Measurements from ENCODE around the gene EMC10.
"Not testable (repeated sequence)": the region's sequence is repeated elsewhere in the genome, so short reads cannot be mapped to it uniquely, and the experiment has no call there.

The EMC10 gene

GRCh38 chr19:50466706-50467039 is 9.6 kb upstream of the EMC10 start:
- no peaks in the 10 kb centered on the region for H3K36me3 ChIP-seq
- H3K27ac ChIP-seq: no peak overlapping the region
- H3K9me3 ChIP-seq: no peaks in the 10 kb centered on the region
- peaks cover 3% of the 10 kb centered on the region for H3K27me3 ChIP-seq
- TF ChIP-seq CTCF (IDR thresholded peaks at IDR 0.05): no peak
- H3K4me3 ChIP-seq (ENCODE audit: low read depth in 1 of 2, low read length in 1 of 2): no peak overlapping the region
- H3K4me1 ChIP-seq (ENCODE audit: control insufficient read depth in 1 of 2, insufficient read depth in 1 of 2, low read depth in 1 of 2, low read length in 1 of 2): no peaks in the 10 kb centered on the region

DNA sequence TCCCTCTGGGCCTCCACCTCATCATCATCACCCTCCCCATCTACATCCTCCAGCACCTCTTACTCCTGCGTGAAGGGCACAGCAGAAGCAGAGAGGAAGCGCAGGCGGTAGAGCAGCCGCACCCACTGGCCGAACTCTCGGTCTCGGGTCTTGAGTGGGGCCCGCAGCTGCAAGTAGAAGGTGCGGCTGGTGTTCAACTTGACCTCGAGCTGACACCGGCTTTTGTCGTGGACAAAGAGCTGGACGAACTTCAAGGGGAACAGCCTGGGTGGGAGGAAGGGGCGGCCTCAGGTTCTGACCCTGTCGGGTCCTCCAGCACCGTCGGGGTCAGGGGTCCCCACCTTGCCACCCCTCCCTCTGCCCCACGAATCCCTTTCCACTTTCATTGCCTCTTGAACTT is 8.7 kb upstream of the EMC10 start:
- Histone ChIP-seq H3K9me3 (no peaks in the 10 kb centered on the region), H3K27ac (no peak overlapping the region), H3K36me3 (no peaks in the 10 kb centered on the region), H3K27me3 (no peaks in the 10 kb centered on the region), H3K4me3 (ENCODE audit: low read depth in 1 of 2, low read length in 1 of 2) (no peak overlapping the region), H3K4me1 (ENCODE audit: control insufficient read depth in 1 of 2, insufficient read depth in 1 of 2, low read depth in 1 of 2, low read length in 1 of 2) (no peaks in the 10 kb centered on the region)
- no peak for TF ChIP-seq CTCF (IDR thresholded peaks at IDR 0.05)

DNA sequence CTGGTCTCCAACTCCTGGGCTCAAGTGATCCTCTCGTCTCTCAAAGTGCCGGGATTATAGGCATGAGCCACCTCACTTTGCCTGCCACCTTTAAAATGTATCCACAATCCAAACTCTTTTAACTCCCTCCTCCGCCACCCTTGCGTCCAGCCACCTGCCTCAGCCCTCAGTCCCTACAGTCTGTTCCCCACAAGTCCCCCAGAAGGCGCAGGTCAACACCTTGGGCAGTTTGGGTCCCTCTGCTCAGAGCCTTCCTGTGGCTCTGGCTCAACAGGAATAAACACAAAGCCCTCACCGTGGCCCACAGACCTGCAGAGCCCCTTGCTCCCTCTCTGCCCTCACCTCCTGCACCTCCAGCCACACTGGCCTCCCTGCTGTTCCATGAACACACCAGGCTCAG is 7.5 kb upstream of the EMC10 start:
- no peak for TF ChIP-seq CTCF (IDR thresholded peaks at IDR 0.05)
- Histone ChIP-seq H3K27ac (no peak overlapping the region), H3K27me3 (no peaks in the 10 kb centered on the region), H3K9me3 (no peaks in the 10 kb centered on the region), H3K4me1 (ENCODE audit: control insufficient read depth in 1 of 2, insufficient read depth in 1 of 2, low read depth in 1 of 2, low read length in 1 of 2) (no peaks in the 10 kb centered on the region), H3K36me3 (no peaks in the 10 kb centered on the region), H3K4me3 (ENCODE audit: low read depth in 1 of 2, low read length in 1 of 2) (no peak overlapping the region)

DNA sequence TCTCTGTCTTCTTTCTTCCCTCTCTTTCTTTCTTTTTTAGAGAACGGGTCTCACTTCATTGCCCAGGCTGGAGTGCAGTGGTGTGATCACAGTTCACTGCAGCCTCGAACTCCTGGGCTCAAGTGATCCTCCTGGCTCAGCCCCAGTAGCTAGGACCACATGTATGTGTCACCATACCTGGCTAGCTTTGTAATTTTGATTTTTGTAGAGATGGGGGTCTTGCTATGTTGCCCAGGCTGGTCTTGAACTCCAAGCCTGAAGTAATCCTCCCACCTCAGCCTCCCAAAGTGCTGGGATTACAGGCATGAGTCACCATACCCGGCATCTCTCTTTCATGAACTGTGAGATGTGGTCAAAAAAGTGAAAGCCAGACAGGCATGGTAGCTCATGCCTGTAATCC is 3.0 kb upstream of the EMC10 start:
- H3K27me3 ChIP-seq; H3K4me3 ChIP-seq (ENCODE audit: low read depth in 1 of 2, low read length in 1 of 2); H3K36me3 ChIP-seq; H3K27ac ChIP-seq; H3K9me3 ChIP-seq: not testable (repeated sequence)
- peaks cover 8 to 13% of the 10 kb centered on the region in 2 experiments for H3K4me1 ChIP-seq (ENCODE audit: control insufficient read depth in 1 of 2, insufficient read depth in 1 of 2, low read depth in 1 of 2, low read length in 1 of 2)

GRCh38 chr19:50475101-50475568 is 1.2 kb upstream of the EMC10 start:
- Histone ChIP-seq H3K36me3 (peaks cover 14% of the 10 kb centered on the region), H3K4me1 (ENCODE audit: control insufficient read depth in 1 of 2, insufficient read depth in 1 of 2, low read depth in 1 of 2, low read length in 1 of 2) (peaks cover 8 to 13% of the 10 kb centered on the region in 2 experiments), H3K9me3 (no peaks in the 10 kb centered on the region), H3K27ac (peak overlapping the region; percentile 27), H3K4me3 (ENCODE audit: low read depth in 1 of 2, low read length in 1 of 2) (no peak overlapping the region), H3K27me3 (no peaks in the 10 kb centered on the region)
- no peak for TF ChIP-seq CTCF (IDR thresholded peaks at IDR 0.05)

DNA sequence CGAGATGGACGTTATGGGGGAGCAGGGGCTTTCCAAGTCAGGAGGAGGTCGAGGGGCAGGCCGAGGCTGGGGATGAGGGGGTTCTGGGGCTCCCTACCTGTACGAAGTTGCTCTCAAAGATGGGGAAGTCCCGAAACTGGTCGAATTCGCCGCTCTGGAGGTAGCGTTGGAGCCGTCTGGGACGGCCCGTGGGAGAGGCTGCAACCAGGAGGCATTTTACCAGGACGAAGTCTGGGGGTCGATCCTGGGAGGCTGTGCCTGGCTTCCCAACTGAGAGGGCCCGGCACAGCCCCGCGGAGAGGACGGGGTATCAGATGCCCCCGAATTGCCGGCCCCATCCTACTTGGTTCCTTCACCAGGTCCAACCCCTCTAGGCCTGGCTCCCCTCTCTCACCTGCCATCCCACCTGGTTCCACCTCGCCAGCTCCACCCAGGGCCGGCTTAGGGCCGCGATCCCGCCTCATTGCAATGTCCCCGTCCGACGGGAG is 527 bp upstream of the EMC10 start:
- H3K9me3 ChIP-seq: no peaks in the 10 kb centered on the region
- no peaks in the 10 kb centered on the region for H3K27me3 ChIP-seq
- H3K36me3 ChIP-seq: peaks cover 21% of the 10 kb centered on the region
- TF ChIP-seq CTCF (IDR thresholded peaks at IDR 0.05): no peak
- peak overlapping the region; percentile 75 for H3K27ac ChIP-seq
- H3K4me1 ChIP-seq (ENCODE audit: control insufficient read depth in 1 of 2, insufficient read depth in 1 of 2, low read depth in 1 of 2, low read length in 1 of 2): peaks cover 8 to 13% of the 10 kb centered on the region in 2 experiments
- H3K4me3 ChIP-seq (ENCODE audit: low read depth in 1 of 2, low read length in 1 of 2): peak overlapping the region; percentile 80 to 82
